GM18507 (cell line): Measurements from ENCODE around the gene CTSC.

Experiments used
- DNase-seq: peaks from one replicate; pipeline ENCODE4 v3.0.0; 2011; ENCODE audit warnings: low read depth; ENCODE audit not compliant: insufficient read length; ENCODE audit errors: extremely low spot score
- FAIRE-seq: peaks from 2 replicates; lab custom pipeline; 2011; peaks lifted over from hg19 to GRCh38; lab: Jason Lieb, UNC

Gene CTSC

GRCh38 chr11:88353835-88354496, 16.4 kb upstream of the CTSC start:
- DNase-seq: no peak
- FAIRE-seq: peak; percentile 93

DNA sequence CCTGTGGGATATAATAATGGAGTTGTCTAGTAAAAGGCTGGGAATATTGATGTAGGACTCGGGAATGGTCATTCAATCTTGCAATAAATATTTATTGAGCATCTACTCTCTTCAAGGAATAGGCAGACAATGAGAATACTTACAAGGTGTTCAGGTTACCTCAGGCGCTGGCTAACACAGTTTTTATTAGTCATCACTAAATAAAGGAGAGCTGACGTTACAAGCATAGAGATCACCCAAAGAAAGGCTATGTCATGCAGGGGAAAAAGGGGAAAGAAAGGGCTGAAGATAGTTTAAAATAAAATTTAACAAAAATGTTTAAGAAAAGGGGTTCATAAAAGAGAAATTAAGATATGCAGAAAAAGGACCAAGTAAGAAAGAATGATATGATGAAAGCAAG, 15.8 kb upstream of the CTSC start:
- DNase-seq (no peak), FAIRE-seq (peak; percentile 31)

DNA sequence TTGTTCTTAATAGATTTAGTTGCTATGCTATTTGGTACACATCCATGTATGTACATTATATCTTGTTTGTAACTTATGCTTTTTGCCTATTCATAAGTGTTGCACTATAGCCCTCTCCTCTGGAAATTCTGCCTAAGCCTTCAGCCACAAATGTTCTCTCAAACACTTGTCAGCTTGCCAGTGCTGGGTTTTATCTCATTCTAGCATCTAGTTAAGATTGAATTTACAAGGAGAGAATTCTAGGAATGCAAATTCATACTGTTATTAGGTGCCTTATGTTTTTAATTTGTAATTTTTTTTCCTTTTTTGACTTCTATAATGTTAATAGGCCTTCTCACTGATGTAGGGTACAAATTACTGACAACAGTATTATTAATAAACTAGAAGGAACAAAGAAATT, 14.6 kb upstream of the CTSC start:
- FAIRE-seq (no peak), DNase-seq (no peak)

DNA sequence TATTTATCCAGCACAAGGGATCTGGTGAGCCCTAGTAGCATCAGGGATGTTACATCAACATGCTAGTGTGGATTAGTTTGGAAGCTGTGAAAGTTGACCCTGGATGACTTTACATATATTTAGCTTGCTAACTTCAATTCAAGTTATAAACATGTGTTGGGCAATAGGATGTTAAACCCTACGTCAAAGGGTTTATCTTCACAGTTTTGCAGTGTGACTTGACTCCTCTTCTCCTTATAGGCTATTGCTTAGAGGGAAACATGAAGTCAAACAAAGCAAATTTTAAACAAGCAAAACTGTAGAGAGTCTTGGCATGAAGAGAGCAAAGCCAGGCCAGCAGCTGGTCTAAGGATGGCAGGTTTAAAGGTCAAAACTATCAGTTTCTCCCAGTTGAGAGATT, 11.3 kb upstream of the CTSC start:
- DNase-seq (no peak), FAIRE-seq (no peak)

- DNase-seq: no peak
- FAIRE-seq: no peak
Measured at GRCh38 chr11:88345949-88346348, 8.4 kb upstream of the CTSC start.

DNA sequence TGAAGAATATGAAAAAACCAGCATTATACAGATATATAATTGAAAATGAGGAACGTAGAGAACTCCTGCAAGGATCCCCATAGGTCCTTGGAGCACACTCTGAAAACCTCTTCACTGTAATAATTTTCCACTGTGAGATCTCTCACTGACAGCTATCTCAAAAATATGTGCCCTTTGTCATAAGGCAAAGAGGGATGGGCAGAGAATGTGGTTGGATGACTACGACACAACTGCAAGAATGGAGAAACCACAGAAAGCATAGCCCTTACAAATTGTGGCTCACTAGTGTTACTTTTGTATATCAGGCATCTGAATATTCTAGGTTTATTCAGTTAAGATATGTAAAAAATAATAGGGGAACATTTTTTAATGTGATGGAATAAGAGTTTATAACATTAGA, 7.9 kb upstream of the CTSC start:
- no peak for DNase-seq
- FAIRE-seq: peak; percentile 70

- FAIRE-seq (no peak), DNase-seq (no peak)
Measured at GRCh38 chr11:88344869-88345268, 7.3 kb upstream of the CTSC start.

DNA sequence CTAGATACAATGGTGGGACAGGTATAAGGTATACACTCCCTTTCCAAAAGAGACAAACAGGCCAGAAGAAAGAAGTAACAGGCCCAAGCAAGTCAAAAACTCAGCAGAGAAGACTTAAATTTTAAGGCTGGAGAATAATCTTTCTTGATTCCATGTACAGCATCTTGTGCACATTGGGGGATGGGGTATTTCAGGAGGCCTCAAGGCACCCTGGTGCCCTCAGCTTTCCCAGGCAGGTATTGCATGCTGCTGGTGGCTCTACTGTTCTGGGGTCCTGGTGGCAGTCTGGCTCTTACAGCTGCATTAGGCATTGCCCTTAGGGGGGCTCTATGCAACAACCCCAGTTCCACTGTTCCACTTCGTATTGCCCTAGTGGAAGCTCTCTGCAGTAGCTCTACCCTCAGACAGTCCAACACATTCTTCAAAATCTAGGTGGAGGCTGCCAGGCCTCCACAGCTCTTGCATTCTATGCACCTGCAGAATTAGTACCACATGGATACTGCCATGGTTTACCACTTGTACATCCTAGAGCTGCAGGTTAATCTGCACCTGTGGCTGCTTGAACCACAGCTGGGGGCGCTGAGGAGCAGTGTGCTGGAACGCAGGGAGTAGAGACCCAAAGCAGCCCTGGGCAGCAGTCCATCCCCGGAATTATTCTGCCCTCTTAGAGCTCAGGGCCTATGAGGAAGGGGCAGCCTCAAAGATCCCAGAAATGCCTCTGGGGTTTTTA, 4.2 kb upstream of the CTSC start:
- FAIRE-seq: no peak
- no peak for DNase-seq

- DNase-seq (no peak), FAIRE-seq (no peak)
Measured at GRCh38 chr11:88340366-88340935, 2.9 kb upstream of the CTSC start.

GRCh38 chr11:88337987-88338668, 592 bp upstream of the CTSC start:
- FAIRE-seq: peak; percentile 88
- DNase-seq: no peak

GRCh38 chr11:88335284-88335683, 2.3 kb downstream of the CTSC start:
- FAIRE-seq (no peak), DNase-seq (no peak)

DNA sequence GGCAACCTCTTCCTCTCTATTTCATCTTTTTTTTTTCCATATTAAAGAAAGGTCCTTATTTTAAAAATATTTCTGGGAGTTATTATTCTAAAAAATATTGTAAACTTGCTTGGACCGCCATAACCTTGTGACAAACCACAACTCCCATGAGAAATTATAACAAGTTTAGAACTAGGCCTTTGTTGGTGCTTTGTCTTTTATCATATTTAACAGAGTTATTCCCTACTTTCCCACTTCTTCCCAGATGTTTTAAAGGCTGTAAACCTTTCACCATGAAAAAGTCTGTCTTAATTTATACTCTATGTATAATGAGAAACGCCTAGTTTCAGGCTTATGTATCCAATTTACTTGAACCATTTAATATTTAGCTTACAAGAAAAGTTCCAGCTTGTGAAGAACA, 3.7 kb downstream of the CTSC start:
- no peak for DNase-seq
- no peak for FAIRE-seq

GRCh38 chr11:88332851-88333250, 4.7 kb downstream of the CTSC start:
- no peak for DNase-seq
- no peak for FAIRE-seq

DNA sequence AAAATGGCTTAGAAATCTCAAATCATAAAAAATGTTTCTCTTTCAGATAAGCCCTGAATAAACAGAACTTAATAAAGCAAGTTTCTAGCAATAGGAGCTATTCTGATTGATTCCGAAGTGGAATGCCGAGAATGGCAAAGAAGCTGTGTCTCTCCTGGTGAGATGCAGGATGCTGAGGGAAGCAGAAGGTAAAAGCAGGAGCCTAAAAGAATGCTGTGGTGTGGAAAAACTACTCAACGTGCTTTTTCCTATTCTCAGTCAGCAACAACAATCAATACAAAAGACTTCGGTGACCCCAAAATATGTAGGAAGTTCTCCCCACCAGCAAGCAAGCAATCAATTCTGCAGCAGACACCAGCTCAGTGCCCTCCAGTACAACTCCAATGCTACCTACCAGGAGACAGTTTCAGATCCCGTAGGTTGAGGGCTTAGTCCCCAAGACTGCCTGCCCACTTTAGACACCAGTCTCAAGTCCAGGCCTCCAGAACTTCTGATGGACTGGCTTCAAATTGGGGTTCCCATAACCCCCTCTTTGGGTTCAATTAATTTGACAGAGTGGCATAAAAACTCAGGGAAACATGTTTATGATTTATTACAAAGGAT, 6.6 kb downstream of the CTSC start:
- DNase-seq (no peak), FAIRE-seq (no peak)

DNA sequence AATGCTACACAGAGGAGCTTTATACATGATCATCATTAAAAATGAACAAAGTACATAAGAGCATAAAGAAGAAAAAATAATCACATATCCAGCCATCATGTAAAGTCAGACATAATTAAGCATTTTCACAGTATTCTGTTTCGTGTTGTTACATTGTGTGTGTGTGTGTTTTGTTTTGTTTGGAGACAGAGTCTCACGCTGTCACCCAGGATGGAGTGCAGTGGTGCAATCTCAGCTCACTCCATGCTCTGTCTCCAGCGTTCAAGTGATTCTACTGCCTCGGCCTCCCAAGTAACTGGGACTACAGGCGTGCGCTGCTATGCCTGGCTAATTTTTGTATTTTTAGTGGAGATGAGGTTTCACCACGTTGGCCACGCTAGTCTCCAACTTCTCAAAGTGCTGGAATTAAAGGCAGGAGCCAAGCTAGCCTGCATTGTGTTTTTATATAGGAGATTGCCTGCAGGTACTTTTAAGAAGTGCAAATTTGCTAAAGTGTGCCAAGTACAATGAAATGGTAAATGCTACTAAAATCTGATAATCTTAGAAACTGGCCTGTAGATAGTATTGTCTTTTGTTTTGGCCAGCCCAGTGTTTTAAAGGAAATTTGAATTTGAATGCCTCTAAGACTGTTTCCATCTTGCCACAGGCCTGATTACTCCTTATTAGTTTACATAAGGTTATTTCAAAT, 7.8 kb downstream of the CTSC start:
- FAIRE-seq (no peak), DNase-seq (no peak)

DNA sequence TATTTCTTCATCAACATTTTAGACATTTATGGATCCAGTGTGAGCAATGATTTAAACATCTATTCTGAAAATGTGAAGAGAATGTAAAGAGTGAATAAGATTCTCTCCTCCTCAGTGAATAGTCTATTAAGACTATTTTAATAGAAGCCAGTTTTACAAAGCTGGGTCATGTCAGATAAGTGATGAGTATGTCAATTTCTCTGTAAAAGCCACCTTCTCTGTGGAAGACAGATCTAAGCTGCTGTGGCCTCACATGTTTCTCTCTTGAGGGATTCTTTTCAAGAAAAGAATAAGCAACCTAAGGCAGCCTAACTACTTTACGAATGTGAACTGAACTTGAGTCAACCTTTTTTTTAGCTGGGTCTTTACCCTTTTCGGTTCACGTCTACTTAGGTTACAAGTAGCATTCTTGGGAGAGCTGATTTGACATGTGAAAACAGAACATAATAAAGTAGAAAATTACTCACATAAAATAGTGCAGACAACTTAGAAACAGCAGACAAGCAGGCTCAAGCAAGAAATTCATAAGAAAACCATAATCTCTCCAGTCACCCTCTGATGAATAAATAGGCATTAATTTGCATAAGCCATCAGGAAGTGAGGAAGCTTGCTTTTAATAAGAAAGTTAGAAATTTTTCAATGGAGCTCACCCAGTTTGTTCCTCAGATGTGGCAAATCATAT, 9.9 kb downstream of the CTSC start:
- DNase-seq: no peak
- peak; percentile 29 for FAIRE-seq

DNA sequence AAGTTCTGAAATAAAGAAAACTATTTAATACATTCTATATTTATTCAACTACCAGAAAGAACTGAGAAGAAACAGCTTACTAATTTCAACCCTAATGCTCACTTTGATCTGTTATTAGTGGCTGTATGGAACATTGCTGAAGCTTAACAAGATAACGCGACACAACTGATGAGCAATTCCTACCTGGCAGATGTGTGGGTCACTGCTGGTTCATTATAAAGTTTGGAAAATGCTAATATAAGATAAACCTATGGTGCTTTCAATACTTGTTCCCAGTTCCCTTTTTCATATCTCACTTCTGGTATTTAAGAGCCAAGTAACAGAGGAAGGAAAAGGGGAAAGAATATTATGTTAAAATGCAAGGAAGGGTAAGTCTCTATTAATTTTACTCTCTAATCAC, 10.5 kb downstream of the CTSC start:
- peak; percentile 80 for FAIRE-seq
- no peak for DNase-seq

- FAIRE-seq (no peak), DNase-seq (no peak)
Measured at GRCh38 chr11:88326099-88326498, 11.4 kb downstream of the CTSC start.
